ENCODE data around the gene CLDN20.
"Not testable (repeated sequence)": the region's sequence is repeated elsewhere in the genome, so short reads cannot be mapped to it uniquely, and the experiment has no call there.

Gene CLDN20, protein sequence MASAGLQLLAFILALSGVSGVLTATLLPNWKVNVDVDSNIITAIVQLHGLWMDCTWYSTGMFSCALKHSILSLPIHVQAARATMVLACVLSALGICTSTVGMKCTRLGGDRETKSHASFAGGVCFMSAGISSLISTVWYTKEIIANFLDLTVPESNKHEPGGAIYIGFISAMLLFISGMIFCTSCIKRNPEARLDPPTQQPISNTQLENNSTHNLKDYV

DNA sequence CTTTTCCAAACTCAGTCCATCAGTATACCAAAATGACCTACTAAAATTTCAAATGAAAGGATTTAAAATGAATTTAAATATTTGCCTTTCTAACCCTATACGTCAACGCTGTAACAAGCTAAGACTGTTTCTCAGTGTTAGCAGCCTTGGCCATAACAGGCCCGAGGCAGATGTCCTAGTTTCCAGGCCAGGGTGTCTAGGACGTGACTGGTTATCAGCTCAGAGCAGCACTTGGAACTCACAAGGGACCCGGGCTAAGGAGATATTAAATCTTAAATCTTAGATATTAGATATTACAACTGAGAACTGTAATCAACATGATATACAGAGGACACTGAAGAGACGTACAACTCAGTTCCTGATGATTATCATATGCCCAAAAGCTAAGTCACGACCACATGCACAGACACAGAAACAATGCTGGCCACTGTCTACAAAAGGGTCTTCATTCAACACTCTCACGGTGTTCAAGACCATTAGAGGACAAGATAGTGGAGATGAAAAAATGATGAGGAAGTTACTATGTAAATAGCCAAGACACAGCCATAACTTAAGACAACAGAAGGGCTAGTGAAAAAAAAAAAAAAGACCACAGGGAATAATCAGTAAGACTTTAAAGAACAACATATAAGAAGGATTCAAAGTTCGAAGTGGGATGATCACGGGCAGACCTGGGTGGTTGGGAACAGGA lies at the start of gene CLDN20:
TSS of gene CLDN20 (plus strand) at position 641 of the 691 bp plus-strand sequence. CDS start 11,707 bp downstream, outside the sequence.
- TF ChIP-seq, protein P1, sequence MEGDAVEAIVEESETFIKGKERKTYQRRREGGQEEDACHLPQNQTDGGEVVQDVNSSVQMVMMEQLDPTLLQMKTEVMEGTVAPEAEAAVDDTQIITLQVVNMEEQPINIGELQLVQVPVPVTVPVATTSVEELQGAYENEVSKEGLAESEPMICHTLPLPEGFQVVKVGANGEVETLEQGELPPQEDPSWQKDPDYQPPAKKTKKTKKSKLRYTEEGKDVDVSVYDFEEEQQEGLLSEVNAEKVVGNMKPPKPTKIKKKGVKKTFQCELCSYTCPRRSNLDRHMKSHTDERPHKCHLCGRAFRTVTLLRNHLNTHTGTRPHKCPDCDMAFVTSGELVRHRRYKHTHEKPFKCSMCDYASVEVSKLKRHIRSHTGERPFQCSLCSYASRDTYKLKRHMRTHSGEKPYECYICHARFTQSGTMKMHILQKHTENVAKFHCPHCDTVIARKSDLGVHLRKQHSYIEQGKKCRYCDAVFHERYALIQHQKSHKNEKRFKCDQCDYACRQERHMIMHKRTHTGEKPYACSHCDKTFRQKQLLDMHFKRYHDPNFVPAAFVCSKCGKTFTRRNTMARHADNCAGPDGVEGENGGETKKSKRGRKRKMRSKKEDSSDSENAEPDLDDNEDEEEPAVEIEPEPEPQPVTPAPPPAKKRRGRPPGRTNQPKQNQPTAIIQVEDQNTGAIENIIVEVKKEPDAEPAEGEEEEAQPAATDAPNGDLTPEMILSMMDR (IDR thresholded peaks at IDR 0.05) = no peak
- no peak for TF ChIP-seq ZFX (IDR thresholded peaks at IDR 0.05; ENCODE audit: borderline replicate concordance)

DNA sequence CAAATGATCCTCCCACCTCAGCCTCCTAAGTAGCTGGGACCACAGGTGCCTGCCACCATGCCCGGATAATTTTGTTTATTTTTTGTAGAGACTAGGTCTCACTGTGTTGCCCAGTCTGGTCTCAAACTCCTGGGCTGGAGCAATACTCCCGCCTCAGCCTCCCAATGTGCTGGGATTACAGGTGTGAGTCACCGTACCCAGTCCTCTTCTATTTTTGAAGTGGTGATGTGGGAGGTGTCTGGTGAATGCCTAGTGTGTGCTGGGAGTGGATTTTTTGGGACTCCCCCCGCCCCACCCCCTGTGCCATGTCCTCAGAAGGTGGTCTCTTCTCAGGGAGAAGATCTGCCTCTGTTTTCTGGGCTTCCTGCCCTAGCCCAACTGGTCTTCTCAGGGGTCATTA lies 47.9 kb upstream of the CLDN20 start:
- TF ChIP-seq, protein P1 (IDR thresholded peaks at IDR 0.05) = no peak
- no peak for TF ChIP-seq ZFX (IDR thresholded peaks at IDR 0.05; ENCODE audit: borderline replicate concordance)
- no peak overlapping the region for H3K27ac ChIP-seq

More for the DNA sequence above, at the start of gene CLDN20:
- no peak within 1 kb of the TSS for H3K27ac ChIP-seq

DNA sequence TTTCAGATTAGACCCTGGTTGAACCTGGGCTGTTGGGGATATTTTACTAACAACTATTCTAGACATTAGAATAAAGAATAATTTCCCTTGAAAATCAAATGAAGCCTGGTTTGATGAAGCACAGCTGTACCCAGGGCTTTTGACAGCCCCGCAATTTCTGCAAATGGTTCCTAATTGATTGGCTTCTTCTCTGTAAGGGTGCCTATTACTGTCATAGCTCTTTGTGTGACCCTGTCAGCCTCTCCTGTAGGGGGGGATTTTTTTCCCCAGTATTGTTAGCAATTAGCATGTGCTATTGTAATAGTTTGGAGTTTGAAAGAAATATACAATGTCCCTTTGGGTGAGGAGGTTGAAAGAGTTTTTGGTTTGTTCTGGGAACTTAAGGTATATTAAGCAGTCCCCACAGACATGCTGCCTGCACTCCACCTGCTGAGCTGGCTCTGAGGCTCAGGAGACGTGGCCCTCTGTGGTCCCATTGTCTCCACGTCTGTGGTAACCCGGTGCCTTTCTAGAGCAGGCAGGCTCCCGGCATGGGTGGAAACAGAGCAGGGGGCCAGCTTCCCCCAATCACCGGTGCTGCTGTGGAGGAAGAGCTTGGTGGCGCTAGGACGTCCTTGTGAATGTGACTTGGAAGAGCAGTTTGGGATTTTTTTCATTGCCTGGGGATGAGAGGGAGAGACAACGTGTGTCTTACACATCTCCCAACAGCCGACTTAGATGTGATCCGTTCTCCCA lies 47.3 kb upstream of the CLDN20 start:
- TF ChIP-seq, protein P1 (IDR thresholded peaks at IDR 0.05) = no peak
- TF ChIP-seq ZFX (IDR thresholded peaks at IDR 0.05; ENCODE audit: borderline replicate concordance) = no peak

DNA sequence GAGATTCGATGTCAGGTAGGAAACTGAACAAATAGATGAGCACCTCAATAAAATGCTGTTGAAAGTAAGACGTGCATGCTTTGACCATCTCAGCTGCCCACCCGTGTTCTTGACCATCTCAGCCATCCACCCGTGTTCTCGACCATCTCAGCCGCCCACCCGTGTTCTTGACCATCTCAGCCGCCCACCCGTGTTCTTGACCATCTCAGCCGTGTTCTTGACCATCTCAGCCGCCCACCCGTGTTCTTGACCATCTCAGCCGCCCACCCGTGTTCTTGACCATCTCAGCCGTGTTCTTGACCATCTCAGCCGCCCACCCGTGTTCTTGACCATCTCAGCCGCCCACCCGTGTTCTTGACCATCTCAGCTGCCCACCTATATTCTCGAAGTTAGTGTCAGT lies 45.1 kb upstream of the CLDN20 start:
- H3K27ac ChIP-seq = not testable (repeated sequence)

More for the DNA sequence above, 47.3 kb upstream of the CLDN20 start:
- no peak overlapping the region for H3K27ac ChIP-seq

DNA sequence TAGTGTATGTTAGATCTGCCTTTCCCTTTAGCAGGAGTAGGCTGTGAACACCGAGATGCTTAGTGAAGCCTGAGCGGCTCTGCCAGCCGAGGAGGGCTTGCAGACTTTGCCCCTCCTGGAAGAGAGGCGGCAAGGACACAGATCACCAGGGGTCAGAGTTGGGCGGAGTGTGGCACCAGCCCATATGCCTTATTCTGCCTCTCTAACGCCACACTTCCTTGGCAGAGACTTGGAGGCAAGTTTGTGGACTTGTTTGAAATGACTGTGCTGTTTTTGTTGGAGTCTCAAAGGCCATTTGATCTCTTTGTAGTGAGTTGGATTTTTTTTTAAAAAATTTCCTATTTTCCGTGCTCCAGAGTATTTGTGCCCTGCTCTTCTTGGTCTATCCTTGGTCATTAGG lies 44.5 kb upstream of the CLDN20 start:
- no peak for TF ChIP-seq ZFX (IDR thresholded peaks at IDR 0.05; ENCODE audit: borderline replicate concordance)
- TF ChIP-seq, protein P1 (IDR thresholded peaks at IDR 0.05) = no peak
- H3K27ac ChIP-seq = no peak overlapping the region

DNA sequence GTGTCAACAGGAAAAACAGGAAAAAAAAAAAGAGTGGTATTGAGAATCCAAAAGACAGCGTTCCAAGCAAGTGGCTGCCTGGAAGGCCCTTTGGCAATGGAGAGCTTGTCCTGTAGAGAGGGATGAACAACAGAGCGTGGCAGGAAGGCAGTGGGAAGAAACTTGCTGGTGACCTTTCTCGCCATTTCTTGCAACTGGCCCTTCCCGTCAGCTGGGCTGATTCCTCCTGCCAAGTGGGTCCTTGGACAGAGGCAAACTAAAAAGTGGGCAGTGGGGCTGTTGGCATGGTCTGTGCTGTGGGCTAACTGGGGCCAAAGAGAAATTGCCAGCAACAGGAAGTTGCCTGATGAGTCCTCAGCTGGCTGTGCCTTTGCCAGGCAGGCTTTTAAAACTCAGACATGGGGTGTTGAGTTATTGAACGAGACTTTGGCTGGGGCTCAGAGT lies 43.9 kb upstream of the CLDN20 start:
- TF ChIP-seq, protein P1 (IDR thresholded peaks at IDR 0.05) = no peak
- no peak for TF ChIP-seq ZFX (IDR thresholded peaks at IDR 0.05; ENCODE audit: borderline replicate concordance)
- H3K27ac ChIP-seq = no peak overlapping the region

DNA sequence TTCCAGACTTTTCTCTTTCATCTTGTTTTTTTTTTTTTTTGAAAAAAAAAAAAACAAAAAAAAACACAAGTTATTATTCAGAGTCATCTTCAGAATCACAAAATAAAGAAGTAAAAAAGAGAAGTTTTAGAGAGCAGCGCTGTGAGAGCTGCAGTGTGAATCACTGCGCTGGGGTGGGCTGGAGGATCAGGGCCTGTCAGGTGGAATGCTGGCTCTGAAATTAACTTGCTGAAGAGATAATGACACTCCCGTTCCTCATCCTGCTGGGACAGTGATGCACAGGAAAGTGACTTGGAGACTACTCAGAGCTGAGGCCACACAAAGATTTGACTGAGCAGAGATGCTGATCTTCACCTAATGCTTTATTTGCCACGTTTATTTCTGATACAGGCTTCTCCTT lies 42.7 kb upstream of the CLDN20 start:
- no peak overlapping the region for H3K27ac ChIP-seq
- TF ChIP-seq ZFX (IDR thresholded peaks at IDR 0.05; ENCODE audit: borderline replicate concordance) = no peak
- TF ChIP-seq, protein P1 (IDR thresholded peaks at IDR 0.05) = no peak
